Endothelial cell of umbilical vein (primary cell): ENCODE measurements around the gene FUCA2. TPM values are rescaled to one million over a fixed set of nuclear protein-coding genes. Genes with fewer than 3 reads are reported as not detected.
"Not testable (repeated sequence)": the region's sequence is repeated elsewhere in the genome, so short reads cannot be mapped to it uniquely, and the experiment has no call there.

Experiments used
- BruUV-seq: library from RNA; stranded (reverse); fragments of 400-500 nt; replicated peaks from 2 replicates; lab custom pipeline; 2021; lab: Mats Ljungman, UMichigan
- CTCF ChIA-PET: fragments of 300-600, 350-600 bp; sonication (Branson Sonifier 250); formaldehyde crosslinking; loops from one replicate; lab custom pipeline; 2021; ENCODE audit warnings: antibody characterized with exemption, inconsistent platforms; lab: Charles Lee
- POLR2A ChIA-PET: fragments of 300-600, 350-600 bp; sonication (Branson Sonifier 250); formaldehyde crosslinking; loops from one replicate; lab custom pipeline; 2021; ENCODE audit warnings: antibody characterized with exemption, inconsistent platforms; lab: Charles Lee
- DNase-seq: peaks from one replicate; pipeline ENCODE4 v3.0.0-alpha.2; 2011; ENCODE audit warnings: low read depth, low spot score
- FAIRE-seq: peaks from 2 replicates; lab custom pipeline; 2011; peaks lifted over from hg19 to GRCh38; lab: Jason Lieb, UNC
- H2AFZ ChIP-seq: 2 replicates; pipeline ENCODE4 v1.6.0; 2012; ENCODE audit warnings: low read depth, low read length, control low read depth, inconsistent platforms
- H3K27ac ChIP-seq: 2 replicates; pipeline ENCODE4 v1.5.1; 2011; ENCODE audit warnings: low read depth, mild to moderate bottlenecking, control low read depth, low read length, moderate library complexity; ENCODE audit not compliant: insufficient read depth
- H3K27me3 ChIP-seq, 2 experiments: 2 replicates each; pipeline versions ENCODE4 v1.6.0 to v1.6.1; 2011; ENCODE audit warnings: low read length in 2 of 2, mixed read lengths in 1 of 2; ENCODE audit not compliant: control insufficient read depth in 2 of 2, insufficient read depth in 2 of 2
- H3K36me3 ChIP-seq, 2 experiments: 2 replicates in 1 of 2; 3 replicates in 1 of 2; pipeline ENCODE4 v1.5.1; 2011; ENCODE audit warnings: low read length in 2 of 2, mild to moderate bottlenecking in 1 of 2, moderate library complexity in 1 of 2; ENCODE audit not compliant: control insufficient read depth in 2 of 2, insufficient read depth in 2 of 2; ENCODE audit errors: extremely low read depth in 1 of 2
- H3K4me1 ChIP-seq: 3 replicates; pipeline ENCODE4 v1.5.1; 2011; ENCODE audit warnings: mild to moderate bottlenecking, low read length; ENCODE audit not compliant: control insufficient read depth, insufficient read depth; ENCODE audit errors: extremely low read depth
- H3K4me2 ChIP-seq: 2 replicates; pipeline ENCODE4 v1.6.1; 2011; ENCODE audit warnings: low read length, control low read depth, mixed read lengths; ENCODE audit not compliant: insufficient read depth
- H3K4me3 ChIP-seq, 3 experiments: fragments of 200-600 bp in 1 of 3; sonication (generic), shearing (Covaris generic) in 1 of 3; replicated peaks in 1 of 3; 2 replicates each; pipeline ENCODE4 v1.5.1; 2011 to 2016; ENCODE audit warnings: control low read depth in 3 of 3, low read length in 3 of 3, mild to moderate bottlenecking in 2 of 3, inconsistent platforms in 1 of 3, low read depth in 1 of 3, moderate library complexity in 1 of 3; ENCODE audit not compliant: insufficient read depth in 1 of 3
- H3K79me2 ChIP-seq: 2 replicates; pipeline ENCODE4 v1.6.0; 2012; ENCODE audit warnings: low read length, inconsistent platforms; ENCODE audit not compliant: control insufficient read depth, insufficient read depth
- H3K9ac ChIP-seq: replicated peaks from 2 replicates; pipeline ENCODE3; 2011; ENCODE audit warnings: low read length, control low read depth; ENCODE audit not compliant: insufficient read depth; ENCODE audit errors: extremely low read depth
- H3K9me1 ChIP-seq: replicated peaks from 3 replicates; pipeline ENCODE4 v1.6.0; 2011; ENCODE audit warnings: mild to moderate bottlenecking, low read length; ENCODE audit not compliant: control insufficient read depth, insufficient read depth; ENCODE audit errors: extremely low read depth
- H3K9me3 ChIP-seq: replicated peaks from 2 replicates; pipeline ENCODE4 v1.5.1; 2012; ENCODE audit warnings: low read length, inconsistent platforms; ENCODE audit not compliant: control insufficient read depth, insufficient read depth
- H4K20me1 ChIP-seq: replicated peaks from 2 replicates; pipeline ENCODE3; 2011; ENCODE audit warnings: mild to moderate bottlenecking, low read length; ENCODE audit not compliant: control insufficient read depth, insufficient read depth; ENCODE audit errors: extremely low read depth
- EZH2 ChIP-seq: IDR thresholded peaks from 2 replicates; pipeline ENCODE4 v1.6.1; 2012; ENCODE audit warnings: borderline replicate concordance, low read depth, mild to moderate bottlenecking, moderate library complexity, low read length, inconsistent platforms; ENCODE audit not compliant: severe bottlenecking
- FOS ChIP-seq: IDR thresholded peaks from 2 replicates; pipeline ENCODE4 v1.6.1; 2011; ENCODE audit warnings: mild to moderate bottlenecking, low read length, moderate library complexity, borderline replicate concordance; ENCODE audit not compliant: insufficient read depth
- GATA2 ChIP-seq: IDR thresholded peaks from 2 replicates; pipeline ENCODE4 v1.7.0; 2011; ENCODE audit warnings: low read depth, mild to moderate bottlenecking, moderate library complexity, mixed read lengths, low read length; ENCODE audit not compliant: insufficient read length, insufficient read depth
- JUN ChIP-seq: IDR thresholded peaks from 2 replicates; pipeline ENCODE4 v1.6.1; 2011; ENCODE audit warnings: borderline replicate concordance, low read depth; ENCODE audit not compliant: insufficient read length, insufficient read depth
- MYC ChIP-seq: IDR thresholded peaks from one replicate; pipeline ENCODE4 v1.6.1; 2011; ENCODE audit warnings: mild to moderate bottlenecking, low read depth, low read length
- POLR2A ChIP-seq: IDR thresholded peaks from 2 replicates; pipeline ENCODE4 v1.6.1; 2012; ENCODE audit warnings: low read depth, mild to moderate bottlenecking, control low read depth, low read length
- POLR2AphosphoS5 ChIP-seq: IDR thresholded peaks from 2 replicates; pipeline ENCODE4 v1.6.1; 2012; ENCODE audit warnings: low read depth, mild to moderate bottlenecking, control low read depth, low read length, moderate library complexity; ENCODE audit not compliant: insufficient read depth
- dilution Hi-C: fragments of 300-500 bp; cut with MboI; formaldehyde crosslinking; loops from one replicate; pipeline ENCODE4 v1.15.0; 2019; ENCODE audit warnings: low sequenced_read_pairs; ENCODE audit not compliant: extremely low pct_ligation_motif_present
- intact Hi-C: fragments of 100-400 bp; cut with micrococcal nuclease; formaldehyde crosslinking; loops from one replicate; pipeline ENCODE4 v1.10.0; 2022
- polyA plus RNA-seq, 4 experiments: library from polyadenylated mRNA; depleted of rRNA in 3 of 4; stranded (reverse) in 3 of 4; unstranded in 1 of 4; fragments of >200 nt; gene quantifications; 2 replicates each; pipeline versions ENCODE4 v1.2.1 to v1.2.3, GENCODE V29; 2011 to 2012; ENCODE audit warnings: missing spikeins in 1 of 4
- total RNA-seq: library from RNA; stranded (reverse); gene quantifications from 2 replicates; pipeline ENCODE4 v1.2.3, GENCODE V29; 2021
- TF ChIP-seq, protein P1 (sequence below): IDR thresholded peaks from 2 replicates; pipeline ENCODE4 v1.6.1; 2011; ENCODE audit not compliant: insufficient read depth, insufficient read length
- TF ChIP-seq, protein P2 (sequence below), 2 donors: IDR thresholded peaks; 1 replicate in 1 of 2; 2 replicates in 1 of 2; pipeline ENCODE4 v1.5.1; 2011; ENCODE audit warnings: low read length in 2 of 2, mild to moderate bottlenecking in 2 of 2, moderate library complexity in 2 of 2, control low read depth in 1 of 2, inconsistent platforms in 1 of 2, low read depth in 1 of 2; ENCODE audit not compliant: insufficient read depth in 1 of 2; ENCODE audit errors: extremely low read depth in 1 of 2

The FUCA2 gene
- total and polyA plus RNA-seq, 2 donors (not counting 3 experiments of a cell fraction or from before 2014, with no cell fraction given): 29.7 to 80.9 TPM

DNA sequence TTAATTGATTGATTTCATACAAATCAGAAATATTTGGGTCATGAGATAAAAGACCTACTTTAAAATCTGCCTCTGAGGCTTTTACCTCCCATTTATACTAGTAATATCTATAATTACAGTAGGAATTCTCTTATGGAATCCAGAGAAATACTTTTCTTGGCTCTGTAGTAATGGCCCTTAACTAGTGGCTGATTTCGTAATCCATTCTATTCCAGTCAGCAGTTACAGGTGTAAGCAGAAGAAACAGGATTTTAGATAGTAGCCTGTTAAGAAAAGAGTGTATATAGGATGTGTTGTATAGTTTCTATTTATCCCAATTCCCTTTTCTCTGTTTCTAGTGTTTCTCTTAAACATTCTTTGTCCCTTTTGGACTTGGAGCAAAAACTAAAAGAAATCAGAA, 39.7 kb downstream of the FUCA2 start:
- no peaks in the 10 kb centered on the region for H3K27me3 ChIP-seq
- no peak overlapping the region for H3K27ac ChIP-seq
- POLR2A ChIA-PET: no interaction called here
- no peaks in the 10 kb centered on the region for H3K4me1 ChIP-seq
- H4K20me1 ChIP-seq: no peaks in the 10 kb centered on the region
- no peaks in the 10 kb centered on the region for H3K9me1 ChIP-seq
- no peak overlapping the region for H2AFZ ChIP-seq
- dilution Hi-C loops: no loop called here
- intact Hi-C loops: no loop called here
- CTCF ChIA-PET: no interaction called here
- no peak overlapping the region for H3K9ac ChIP-seq
- H3K79me2 ChIP-seq: no peaks in the 10 kb centered on the region
- no peak overlapping the region for H3K4me2 ChIP-seq
- BruUV-seq: no TSS peak
- H3K9me3 ChIP-seq: no peaks in the 10 kb centered on the region
- no peak for TF ChIP-seq JUN
- no peak for TF ChIP-seq MYC
- no peak for TF ChIP-seq GATA2
- TF ChIP-seq EZH2: no peak
- TF ChIP-seq POLR2AphosphoS5: no peak
- TF ChIP-seq POLR2A: no peak
- TF ChIP-seq, protein P1, sequence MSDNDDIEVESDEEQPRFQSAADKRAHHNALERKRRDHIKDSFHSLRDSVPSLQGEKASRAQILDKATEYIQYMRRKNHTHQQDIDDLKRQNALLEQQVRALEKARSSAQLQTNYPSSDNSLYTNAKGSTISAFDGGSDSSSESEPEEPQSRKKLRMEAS: no peak
- no peak for TF ChIP-seq FOS
- TF ChIP-seq, protein P2, sequence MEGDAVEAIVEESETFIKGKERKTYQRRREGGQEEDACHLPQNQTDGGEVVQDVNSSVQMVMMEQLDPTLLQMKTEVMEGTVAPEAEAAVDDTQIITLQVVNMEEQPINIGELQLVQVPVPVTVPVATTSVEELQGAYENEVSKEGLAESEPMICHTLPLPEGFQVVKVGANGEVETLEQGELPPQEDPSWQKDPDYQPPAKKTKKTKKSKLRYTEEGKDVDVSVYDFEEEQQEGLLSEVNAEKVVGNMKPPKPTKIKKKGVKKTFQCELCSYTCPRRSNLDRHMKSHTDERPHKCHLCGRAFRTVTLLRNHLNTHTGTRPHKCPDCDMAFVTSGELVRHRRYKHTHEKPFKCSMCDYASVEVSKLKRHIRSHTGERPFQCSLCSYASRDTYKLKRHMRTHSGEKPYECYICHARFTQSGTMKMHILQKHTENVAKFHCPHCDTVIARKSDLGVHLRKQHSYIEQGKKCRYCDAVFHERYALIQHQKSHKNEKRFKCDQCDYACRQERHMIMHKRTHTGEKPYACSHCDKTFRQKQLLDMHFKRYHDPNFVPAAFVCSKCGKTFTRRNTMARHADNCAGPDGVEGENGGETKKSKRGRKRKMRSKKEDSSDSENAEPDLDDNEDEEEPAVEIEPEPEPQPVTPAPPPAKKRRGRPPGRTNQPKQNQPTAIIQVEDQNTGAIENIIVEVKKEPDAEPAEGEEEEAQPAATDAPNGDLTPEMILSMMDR (IDR thresholded peaks at IDR 0.05; ENCODE audit: extremely low read depth in 1 of 2, insufficient read depth in 1 of 2, low read depth in 1 of 2, low read length in 2 of 2): no peak
- no peak for FAIRE-seq
- no peaks in the 10 kb centered on the region for H3K36me3 ChIP-seq
- H3K4me3 ChIP-seq: no peak overlapping the region
- no peak for DNase-seq

DNA sequence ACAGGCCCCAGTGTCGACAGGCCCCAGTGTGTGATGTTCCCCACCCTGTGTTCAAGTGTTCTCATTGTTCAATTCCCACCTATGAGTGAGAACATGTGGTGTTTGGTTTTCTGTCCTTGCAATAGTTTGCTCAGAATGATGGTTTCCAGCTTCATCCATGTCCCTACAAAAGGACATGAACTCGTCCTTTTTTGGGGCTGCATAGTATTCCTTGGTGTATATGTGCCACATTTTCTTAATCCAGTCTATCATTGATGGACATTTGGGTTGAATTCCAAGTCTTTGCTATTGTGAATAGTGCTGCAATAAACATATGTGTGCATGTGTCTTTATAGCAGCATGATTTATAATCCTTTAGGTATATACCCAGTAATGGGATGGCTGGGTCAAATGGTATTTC, 42.7 kb downstream of the FUCA2 start:
- H3K79me2 ChIP-seq, H4K20me1 ChIP-seq, H3K9me3 ChIP-seq, H3K27me3 ChIP-seq, BruUV-seq, H2AFZ ChIP-seq, intact Hi-C loops, DNase-seq, H3K4me1 ChIP-seq, H3K4me2 ChIP-seq, H3K27ac ChIP-seq, H3K9me1 ChIP-seq, dilution Hi-C loops, H3K9ac ChIP-seq, POLR2A ChIA-PET, FAIRE-seq, H3K36me3 ChIP-seq, H3K4me3 ChIP-seq: not testable (repeated sequence)
- CTCF ChIA-PET: interaction anchor here (1.0 kb wide), 1 partner anchor 10 kb away, joined by 3 read pairs; no protein-coding TSS in a partner anchor
